Memory B cell (primary cell): ENCODE measurements around the gene SUMO2.
A peak's percentile ranks its signal among the peaks of the same experiment; 100 is the strongest.

Source experiments
- ATAC-seq: fragments of 150-1000 bp; cut with Tn5 transposase; 2 replicates; pipeline ENCODE4 v1.10.0; 2021; ENCODE audit warnings: low read depth, mild to moderate bottlenecking, moderate library complexity
- DNase-seq, 2 donors: peaks; one replicate each; pipeline ENCODE4 v3.0.0; 2022; ENCODE audit warnings: low spot score in 2 of 2
- H3K27ac Mint-ChIP-seq: one replicate; pipeline ENCODE4 v1.8.0; 2022; ENCODE audit warnings: mild to moderate bottlenecking, moderate library complexity, mixed read lengths
- H3K27me3 Mint-ChIP-seq: one replicate; pipeline ENCODE4 v1.8.0; 2022; ENCODE audit warnings: mixed read lengths
- H3K36me3 Mint-ChIP-seq: one replicate; pipeline ENCODE4 v1.8.0; 2022; ENCODE audit warnings: mild to moderate bottlenecking, mixed read lengths
- H3K4me1 Mint-ChIP-seq: one replicate; pipeline ENCODE4 v1.8.0; 2022; ENCODE audit warnings: mixed read lengths
- H3K4me3 Mint-ChIP-seq: one replicate; pipeline ENCODE4 v1.8.0; 2022; ENCODE audit warnings: mild to moderate bottlenecking, moderate library complexity, mixed read lengths
- H3K9me3 Mint-ChIP-seq: one replicate; pipeline ENCODE4 v1.8.0; 2022; ENCODE audit warnings: mixed read lengths

The SUMO2 gene

DNA sequence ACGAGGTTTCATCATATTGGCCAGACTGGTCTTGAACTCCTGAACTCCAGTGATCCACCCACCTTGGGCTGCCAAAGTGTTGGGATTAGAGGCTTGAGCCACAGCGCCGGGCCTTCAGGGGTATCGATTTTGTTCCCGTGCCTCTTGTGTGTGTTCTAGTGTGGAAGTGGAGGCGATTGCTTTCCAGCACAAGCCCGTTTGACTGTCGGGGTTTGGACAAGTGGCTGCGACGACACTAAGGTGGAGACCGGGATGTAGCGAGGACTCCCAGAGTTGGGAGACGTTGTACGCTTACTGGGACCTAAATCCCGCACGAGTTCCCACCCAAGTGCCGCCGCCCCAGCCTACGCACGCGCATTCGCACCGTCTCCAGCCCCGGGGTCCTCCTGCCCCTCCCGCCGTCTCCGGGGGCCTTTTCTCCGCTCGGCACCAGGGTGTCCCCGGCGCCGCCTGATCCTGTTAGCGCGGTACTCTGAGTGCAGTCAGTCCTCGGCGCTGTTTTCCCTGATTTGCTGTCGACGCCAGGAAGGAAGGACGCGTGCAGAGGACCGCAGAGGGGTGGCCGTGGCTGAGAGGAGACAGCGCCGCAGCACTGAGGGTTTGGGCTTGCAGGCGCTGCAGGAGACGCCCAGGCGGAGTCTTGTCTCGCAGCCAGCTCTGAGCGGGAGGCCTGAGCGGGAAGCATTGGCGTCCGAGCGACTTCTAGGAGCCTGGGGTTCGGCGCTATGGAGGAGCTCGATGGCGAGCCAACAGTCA lies 22.5 kb upstream of the SUMO2 start, which contains the start of gene NUP85:
Gene NUP85, plus strand, starts transcription at position 643 of the 756 bp plus-strand sequence. Its CDS starts 83 bp downstream, at position 726.
- Mint-ChIP-seq H3K4me1 (peaks cover 10% of the 10 kb centered on the region), H3K27me3 (no peaks in the 10 kb centered on the region), H3K36me3 (peaks cover 3% of the 10 kb centered on the region), H3K9me3 (no peaks in the 10 kb centered on the region), H3K27ac (peak within 1 kb of the TSS; percentile 96), H3K4me3 (peak within 1 kb of the TSS; percentile 96)
- ATAC-seq = peak; percentile 85
- DNase-seq = peak; percentile 90 to 96

DNA sequence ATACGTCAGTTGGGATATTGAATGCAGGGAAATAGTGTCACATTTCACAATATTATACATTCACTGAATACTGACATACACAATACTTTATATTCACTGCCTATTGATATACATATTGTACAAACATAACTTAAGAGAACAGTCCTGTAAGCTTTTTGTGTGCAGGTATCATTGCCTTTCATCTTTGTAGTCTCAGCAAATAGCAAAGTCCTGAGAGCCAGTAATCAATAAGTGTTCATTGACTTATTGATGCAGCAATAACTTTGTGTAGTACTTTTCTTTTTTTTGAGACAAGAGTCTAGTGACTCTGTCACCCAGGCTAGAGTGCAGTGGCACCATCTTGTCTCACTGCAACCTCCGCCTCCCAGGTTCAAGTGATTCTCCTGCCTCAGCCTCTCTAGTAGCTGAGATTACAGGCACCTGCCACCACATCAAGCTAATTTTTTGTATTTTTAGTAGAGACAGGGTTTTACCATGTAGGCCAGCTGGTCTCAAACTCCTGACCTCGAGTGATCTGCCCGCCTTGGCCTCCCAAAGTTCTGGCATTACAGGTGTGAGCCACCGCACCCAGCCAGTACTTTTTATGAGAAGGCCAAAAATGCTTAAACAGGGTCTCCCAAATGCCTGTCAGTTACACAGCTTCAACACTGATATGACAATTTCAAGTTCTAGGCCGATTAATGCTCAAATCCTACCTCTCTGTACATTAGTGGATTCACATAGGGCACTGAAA lies 17.3 kb upstream of the SUMO2 start:
- no peaks in the 10 kb centered on the region for H3K27me3 Mint-ChIP-seq

DNA sequence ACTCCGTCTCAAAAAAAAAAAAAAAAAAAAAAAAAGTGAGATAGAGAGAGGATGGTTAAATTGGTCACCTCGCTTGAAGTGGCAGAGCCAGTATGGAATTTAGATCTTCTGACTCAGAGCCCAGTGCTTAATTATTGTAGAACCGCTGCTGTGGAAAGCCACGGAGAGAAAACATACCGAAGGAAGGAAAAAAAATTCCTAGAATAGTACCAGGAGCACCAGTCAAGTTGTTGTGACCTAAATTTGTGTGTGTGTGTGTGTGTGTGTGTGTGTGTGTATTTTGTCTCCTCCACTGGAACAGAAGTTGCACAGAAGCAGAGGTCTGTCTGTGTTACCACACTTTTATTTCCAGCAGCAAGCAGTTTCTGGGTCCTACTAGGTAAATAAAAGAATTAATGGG lies 12.1 kb upstream of the SUMO2 start:
- Mint-ChIP-seq H3K27me3 (no peaks in the 10 kb centered on the region), H3K27ac (no peak overlapping the region), H3K9me3 (no peaks in the 10 kb centered on the region), H3K4me3 (no peak overlapping the region), H3K36me3 (no peaks in the 10 kb centered on the region), H3K4me1 (no peaks in the 10 kb centered on the region)
- DNase-seq = no peak
- no peak for ATAC-seq

More for the DNA sequence above, 17.3 kb upstream of the SUMO2 start:
- Mint-ChIP-seq H3K27ac (no peak overlapping the region), H3K4me3 (no peak overlapping the region), H3K4me1 (peaks cover 3% of the 10 kb centered on the region), H3K9me3 (no peaks in the 10 kb centered on the region), H3K36me3 (no peaks in the 10 kb centered on the region)
- DNase-seq (no peak), ATAC-seq (no peak)

DNA sequence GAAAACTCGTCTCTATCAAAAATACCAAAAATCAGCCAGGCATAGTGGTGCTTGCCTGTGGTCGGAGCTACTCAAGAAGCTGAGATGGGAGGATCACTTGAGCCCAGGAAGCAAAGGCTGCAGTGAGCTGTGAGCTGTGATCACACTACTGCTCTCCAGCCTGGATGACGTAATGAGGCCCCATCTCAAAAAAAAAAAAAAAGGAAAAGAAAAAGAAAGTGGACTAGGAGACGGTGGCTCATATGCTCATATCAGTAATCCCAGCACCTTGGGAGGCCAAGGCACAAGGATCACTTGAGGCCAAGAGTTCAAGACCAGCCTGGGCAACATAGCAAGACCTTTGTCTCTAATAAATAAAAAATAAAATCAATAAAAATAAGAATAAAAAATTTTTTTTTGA lies 8.8 kb upstream of the SUMO2 start:
- no peak overlapping the region for H3K27ac Mint-ChIP-seq

DNA sequence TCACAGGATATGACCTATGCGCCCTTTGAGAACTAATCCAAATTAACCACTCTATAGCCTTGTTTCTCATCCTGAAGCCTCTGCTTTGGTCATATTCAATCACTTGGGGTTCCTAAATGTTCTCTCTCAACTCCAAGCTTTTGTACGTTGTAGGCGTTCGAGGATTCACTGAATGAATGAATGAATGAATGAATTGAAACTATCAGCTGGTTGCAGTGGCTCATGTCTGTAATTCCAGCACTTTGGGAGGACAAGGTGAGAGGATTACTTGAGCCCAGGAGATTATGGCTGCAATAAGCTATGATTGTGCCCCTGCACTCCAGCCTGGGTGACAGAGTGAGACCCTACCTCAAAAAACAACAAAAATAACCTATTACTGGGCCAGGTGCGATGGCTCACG lies 5.9 kb upstream of the SUMO2 start:
- no peak overlapping the region for H3K4me3 Mint-ChIP-seq
- no peak for ATAC-seq
- no peaks in the 10 kb centered on the region for H3K27me3 Mint-ChIP-seq
- peaks cover 13% of the 10 kb centered on the region for H3K4me1 Mint-ChIP-seq
- DNase-seq = no peak
- H3K36me3 Mint-ChIP-seq = peaks cover 2% of the 10 kb centered on the region
- no peak overlapping the region for H3K27ac Mint-ChIP-seq
- H3K9me3 Mint-ChIP-seq = peaks cover 3% of the 10 kb centered on the region

More for the DNA sequence above, 8.8 kb upstream of the SUMO2 start:
- ATAC-seq (no peak), DNase-seq (no peak)
- H3K4me1 Mint-ChIP-seq = peaks cover 4% of the 10 kb centered on the region
- no peaks in the 10 kb centered on the region for H3K36me3 Mint-ChIP-seq
- H3K9me3 Mint-ChIP-seq = no peaks in the 10 kb centered on the region
- H3K27me3 Mint-ChIP-seq = no peaks in the 10 kb centered on the region
- no peak overlapping the region for H3K4me3 Mint-ChIP-seq

DNA sequence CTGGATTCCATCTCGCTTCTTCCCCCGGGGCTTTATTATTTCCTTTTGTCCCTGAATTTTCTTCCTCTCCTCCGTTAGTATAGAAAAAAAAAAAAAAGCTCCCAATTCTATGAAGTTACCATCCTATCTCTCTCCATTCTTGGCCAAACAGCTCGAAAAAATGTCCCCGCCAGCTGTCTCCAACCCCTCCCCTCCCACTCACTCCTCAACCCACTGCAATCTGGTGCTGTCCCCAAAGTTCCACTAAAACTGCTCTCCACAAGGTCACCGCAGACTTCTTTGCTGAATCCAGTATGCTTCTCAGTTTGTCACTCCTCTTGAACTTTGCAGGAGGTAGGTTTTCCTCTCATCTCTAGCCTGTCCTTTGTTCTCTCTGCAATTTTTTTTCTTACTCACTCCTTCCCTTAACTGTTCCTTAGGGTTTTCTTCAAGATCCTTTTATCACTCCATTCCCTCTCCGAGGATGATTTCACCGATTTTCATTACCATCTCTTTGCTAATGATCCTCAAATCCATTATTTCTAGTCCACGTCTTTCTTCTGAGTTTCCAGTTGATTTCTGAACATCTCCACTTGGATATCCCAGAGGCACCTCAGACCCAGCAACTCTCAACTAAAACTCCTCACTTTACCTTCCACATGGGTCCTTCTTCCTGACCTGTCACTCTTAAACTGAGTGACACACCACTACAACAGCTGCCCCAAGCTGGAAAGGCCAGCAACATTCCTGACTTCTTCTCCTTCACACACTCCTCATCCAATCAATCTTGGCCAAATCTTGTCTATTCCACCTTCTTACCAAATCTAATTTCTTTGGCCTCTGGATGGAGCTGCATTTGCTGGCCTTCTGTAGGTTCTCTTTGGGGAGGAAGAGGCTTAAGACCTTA lies 1.5 kb upstream of the SUMO2 start:
- Mint-ChIP-seq H3K9me3 (peaks cover 3% of the 10 kb centered on the region), H3K36me3 (peaks cover 4% of the 10 kb centered on the region), H3K4me3 (peak overlapping the region; percentile 83), H3K27ac (peak overlapping the region; percentile 95), H3K4me1 (peaks cover 20% of the 10 kb centered on the region), H3K27me3 (no peaks in the 10 kb centered on the region)
- ATAC-seq (no peak), DNase-seq (no peak)

DNA sequence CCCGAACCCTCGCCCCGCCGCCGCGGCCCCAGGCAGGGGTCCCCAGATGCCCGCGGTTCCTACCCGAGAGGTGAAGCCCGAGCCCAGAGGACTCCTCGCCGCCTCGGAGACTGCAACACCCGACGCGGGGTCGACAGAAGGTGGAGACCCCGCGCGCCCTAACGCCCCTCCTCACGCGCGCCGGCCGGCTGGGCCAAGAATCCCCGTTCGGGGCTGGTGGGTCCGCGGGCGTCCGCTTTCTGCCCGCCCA lies 515 bp downstream of the SUMO2 start:
- H3K27me3 Mint-ChIP-seq = no peaks in the 10 kb centered on the region
- peak overlapping the region; percentile 95 for H3K27ac Mint-ChIP-seq
- peaks cover 3% of the 10 kb centered on the region for H3K9me3 Mint-ChIP-seq
- ATAC-seq (peak; percentile 3), DNase-seq (peak in 1 of 2 donors; percentile 51)
- peaks cover 18% of the 10 kb centered on the region for H3K4me1 Mint-ChIP-seq
- peaks cover 4% of the 10 kb centered on the region for H3K36me3 Mint-ChIP-seq
- H3K4me3 Mint-ChIP-seq = peak overlapping the region; percentile 83

DNA sequence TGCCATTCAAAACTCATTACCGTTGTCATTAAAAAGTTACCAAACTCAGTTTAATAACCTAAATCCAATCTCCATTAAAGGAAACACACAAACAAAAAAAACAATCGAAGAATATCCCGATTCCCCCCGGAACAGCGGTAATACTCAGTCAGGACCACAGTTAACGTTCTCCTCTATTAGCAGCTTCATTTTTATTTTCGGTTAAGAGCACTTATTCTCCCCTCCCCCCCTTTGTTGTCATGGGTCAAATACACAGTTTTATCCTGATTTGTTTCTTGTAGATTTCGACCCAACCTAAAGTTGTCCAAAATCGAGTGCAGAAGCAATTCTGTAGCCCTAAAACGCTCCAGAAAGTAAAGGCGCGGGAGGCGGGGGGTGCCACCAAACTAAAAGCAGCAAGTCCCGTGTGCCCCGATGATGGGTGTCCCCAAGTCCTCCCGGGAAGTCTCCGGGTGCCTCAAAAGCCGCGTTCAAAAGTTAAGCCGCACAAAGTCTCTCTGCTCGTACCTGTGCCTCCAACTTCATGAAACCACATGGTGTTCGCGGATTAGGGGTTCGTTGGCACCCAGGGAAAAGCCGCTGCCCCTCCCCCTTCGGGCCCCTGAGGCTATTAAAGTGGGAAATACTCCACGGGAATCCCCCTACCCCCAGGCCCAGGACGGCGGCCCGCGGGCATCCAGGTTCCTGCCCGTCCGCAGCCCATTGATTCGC lies 996 bp downstream of the SUMO2 start:
- ATAC-seq (peak; percentile 1), DNase-seq (peak in 1 of 2 donors; percentile 7)
- Mint-ChIP-seq H3K4me3 (peak overlapping the region; percentile 83), H3K27ac (peak overlapping the region; percentile 95), H3K4me1 (peaks cover 19% of the 10 kb centered on the region), H3K27me3 (no peaks in the 10 kb centered on the region), H3K9me3 (peaks cover 3% of the 10 kb centered on the region), H3K36me3 (peaks cover 4% of the 10 kb centered on the region)

DNA sequence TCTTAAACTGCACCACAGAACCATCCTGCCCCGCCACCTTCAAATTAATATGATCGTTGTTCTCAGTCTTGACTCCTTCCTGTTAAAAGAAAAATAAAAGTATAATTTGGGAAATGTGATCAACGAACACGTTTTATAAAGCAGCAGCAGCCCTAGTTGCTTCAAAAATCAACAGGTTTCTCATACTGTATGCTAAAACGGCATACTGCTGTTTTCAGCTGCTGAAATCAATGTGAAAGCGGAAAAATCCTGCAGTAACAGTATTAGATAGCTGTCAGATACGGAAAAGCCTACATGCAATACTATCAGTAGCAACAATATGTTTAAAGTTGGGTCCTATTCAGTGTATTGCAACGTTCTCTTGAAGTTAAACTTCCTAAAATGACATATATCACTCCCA lies 1.6 kb downstream of the SUMO2 start:
- no peak for DNase-seq
- Mint-ChIP-seq H3K27me3 (no peaks in the 10 kb centered on the region), H3K9me3 (peaks cover 3% of the 10 kb centered on the region), H3K4me1 (peaks cover 22% of the 10 kb centered on the region), H3K4me3 (peak overlapping the region; percentile 83), H3K27ac (peak overlapping the region; percentile 95), H3K36me3 (peaks cover 5% of the 10 kb centered on the region)
- no peak for ATAC-seq

DNA sequence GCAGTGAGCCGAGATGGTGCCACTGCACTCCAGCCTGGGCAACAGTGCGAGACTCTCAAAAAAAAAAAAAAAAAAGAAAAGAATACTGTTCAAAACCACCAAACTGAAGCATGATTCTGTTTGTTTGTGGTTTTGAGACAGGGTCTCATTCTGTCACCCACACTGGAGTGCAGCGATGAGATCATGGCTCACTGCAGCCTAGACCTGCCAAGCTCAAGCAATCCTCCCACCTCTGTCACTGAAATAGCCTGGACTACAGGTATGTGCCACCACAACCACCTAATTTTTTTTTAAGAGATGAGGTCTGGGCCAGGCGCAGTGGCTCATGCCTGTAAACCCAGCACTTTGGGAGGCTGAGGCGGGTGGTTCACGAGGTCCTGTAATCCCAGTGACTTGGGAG lies 4.3 kb downstream of the SUMO2 start:
- Mint-ChIP-seq H3K36me3 (peaks cover 10% of the 10 kb centered on the region), H3K27me3 (no peaks in the 10 kb centered on the region), H3K4me3 (no peak overlapping the region), H3K9me3 (no peaks in the 10 kb centered on the region), H3K27ac (no peak overlapping the region), H3K4me1 (peaks cover 12% of the 10 kb centered on the region)
- DNase-seq (no peak), ATAC-seq (no peak)

DNA sequence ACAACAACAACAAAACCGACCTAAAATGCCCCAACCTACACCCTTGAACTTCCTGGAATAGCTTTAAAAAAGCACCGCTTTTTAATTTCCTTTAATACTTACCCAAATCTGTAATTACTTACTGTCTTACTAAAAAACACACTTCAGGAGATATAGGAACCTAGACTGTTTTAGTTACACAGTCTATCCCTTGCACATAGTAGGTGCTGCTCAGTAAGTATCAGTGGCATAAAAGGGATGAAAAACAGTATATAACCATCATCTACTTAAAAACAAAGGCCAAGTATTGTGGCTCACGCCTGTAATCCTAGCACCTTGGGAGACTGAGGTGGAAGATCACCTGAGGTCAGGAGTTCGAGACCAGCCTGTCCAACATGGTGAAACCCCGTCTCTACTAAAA lies 6.1 kb downstream of the SUMO2 start:
- no peaks in the 10 kb centered on the region for H3K9me3 Mint-ChIP-seq
- H3K4me1 Mint-ChIP-seq = peaks cover 11% of the 10 kb centered on the region
- H3K27ac Mint-ChIP-seq = no peak overlapping the region
- H3K27me3 Mint-ChIP-seq = no peaks in the 10 kb centered on the region
- ATAC-seq (no peak), DNase-seq (no peak)
- peaks cover 12% of the 10 kb centered on the region for H3K36me3 Mint-ChIP-seq
- H3K4me3 Mint-ChIP-seq = no peak overlapping the region

DNA sequence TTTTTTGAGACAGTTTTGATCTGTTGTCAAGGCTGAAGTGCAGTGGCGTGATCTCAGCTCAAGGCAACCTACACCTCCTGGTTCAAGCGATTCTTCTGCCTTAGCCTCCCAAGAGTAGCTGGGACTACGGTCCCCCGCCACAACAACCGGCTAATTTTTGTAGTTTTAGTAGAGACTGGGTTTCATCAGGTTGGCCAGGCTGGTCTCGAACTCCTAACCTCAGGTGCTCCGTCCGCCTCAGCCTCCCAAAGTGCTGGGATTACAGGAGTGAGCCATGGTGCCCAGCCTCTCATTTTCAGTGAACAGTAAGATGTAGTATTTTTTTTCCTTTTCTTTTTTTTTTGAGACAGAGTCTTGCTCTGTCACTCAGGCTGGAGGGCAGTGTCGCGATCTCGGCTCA lies 7.8 kb downstream of the SUMO2 start:
- ATAC-seq (no peak), DNase-seq (no peak)
- Mint-ChIP-seq H3K4me1 (peaks cover 5% of the 10 kb centered on the region), H3K27me3 (no peaks in the 10 kb centered on the region), H3K4me3 (no peak overlapping the region), H3K9me3 (no peaks in the 10 kb centered on the region), H3K27ac (no peak overlapping the region), H3K36me3 (peaks cover 10% of the 10 kb centered on the region)

DNA sequence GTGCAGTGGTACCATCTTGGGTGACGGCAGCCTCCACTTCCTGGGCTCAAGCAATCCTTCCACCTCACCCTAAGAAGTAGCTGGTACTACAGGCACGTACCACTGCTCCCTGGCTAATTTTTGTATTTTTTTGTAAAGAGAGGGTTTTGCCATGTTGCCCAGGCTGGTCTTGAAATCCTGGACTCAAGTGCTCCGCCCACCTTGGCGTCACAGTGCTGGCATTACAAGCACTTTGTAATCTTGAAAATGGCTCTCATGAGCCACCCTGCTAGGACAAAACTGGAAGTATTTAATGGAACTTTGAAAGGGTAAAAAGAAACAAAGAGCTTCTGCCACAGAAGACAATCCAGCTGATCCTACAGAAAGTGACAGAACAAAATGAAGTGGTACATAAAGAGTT lies 9.2 kb downstream of the SUMO2 start:
- ATAC-seq (no peak), DNase-seq (no peak)
- peaks cover 5% of the 10 kb centered on the region for H3K4me1 Mint-ChIP-seq
- no peak overlapping the region for H3K27ac Mint-ChIP-seq
- peaks cover 10% of the 10 kb centered on the region for H3K36me3 Mint-ChIP-seq
- no peak overlapping the region for H3K4me3 Mint-ChIP-seq
- no peaks in the 10 kb centered on the region for H3K9me3 Mint-ChIP-seq
- no peaks in the 10 kb centered on the region for H3K27me3 Mint-ChIP-seq
